T follicular helper cell (primary cell): Measurements from ENCODE around the gene LRRC10B.

ENCODE experiments used
- DNase-seq: peaks from one replicate; pipeline ENCODE4 v3.0.0-alpha.2; 2020; ENCODE audit warnings: low read depth

The LRRC10B gene

DNA sequence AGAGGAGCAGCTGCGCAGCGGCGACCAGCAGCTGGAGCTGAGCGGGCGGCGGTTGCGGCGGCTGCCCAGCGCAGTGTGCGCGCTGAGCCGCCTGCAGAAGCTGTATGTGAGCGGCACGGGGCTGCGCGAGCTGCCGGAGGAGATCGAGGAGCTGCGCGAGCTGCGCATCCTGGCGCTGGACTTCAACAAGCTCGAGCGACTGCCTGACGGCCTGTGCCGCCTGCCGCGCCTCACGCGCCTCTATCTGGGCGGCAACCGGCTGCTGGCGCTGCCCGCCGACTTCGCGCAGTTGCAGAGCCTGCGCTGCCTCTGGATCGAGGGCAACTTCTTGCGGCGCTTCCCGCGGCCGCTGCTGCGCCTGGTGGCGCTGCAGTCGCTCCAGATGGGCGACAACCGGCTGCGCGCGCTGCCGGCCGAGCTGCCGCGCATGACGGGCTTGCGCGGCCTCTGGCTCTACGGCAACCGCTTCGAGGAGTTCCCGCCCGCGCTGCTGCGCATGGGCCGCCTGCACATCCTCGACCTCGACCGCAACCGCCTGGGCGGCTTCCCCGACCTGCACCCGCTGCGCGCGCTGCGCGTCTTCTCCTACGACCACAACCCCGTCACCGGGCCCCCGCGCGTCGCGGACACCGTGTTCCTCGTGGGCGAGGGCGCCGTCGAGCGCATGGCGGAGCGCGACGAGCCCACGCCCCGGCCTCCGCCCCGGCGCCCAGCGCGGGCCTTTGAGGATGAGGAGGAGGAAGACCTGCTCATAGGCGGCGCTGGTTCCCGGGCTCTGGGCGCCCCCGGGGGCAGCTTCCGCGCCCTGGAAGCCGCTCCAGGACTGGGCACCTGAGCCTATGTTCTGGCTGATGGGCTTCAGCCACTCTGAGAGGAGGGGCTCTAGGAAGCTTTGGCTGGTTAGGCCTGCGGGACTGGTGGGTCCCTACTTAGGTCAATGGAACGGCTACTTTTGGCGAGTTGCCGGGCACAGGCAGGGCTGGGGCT, 787 bp downstream of the LRRC10B start:
- DNase-seq = peak; percentile 25

DNA sequence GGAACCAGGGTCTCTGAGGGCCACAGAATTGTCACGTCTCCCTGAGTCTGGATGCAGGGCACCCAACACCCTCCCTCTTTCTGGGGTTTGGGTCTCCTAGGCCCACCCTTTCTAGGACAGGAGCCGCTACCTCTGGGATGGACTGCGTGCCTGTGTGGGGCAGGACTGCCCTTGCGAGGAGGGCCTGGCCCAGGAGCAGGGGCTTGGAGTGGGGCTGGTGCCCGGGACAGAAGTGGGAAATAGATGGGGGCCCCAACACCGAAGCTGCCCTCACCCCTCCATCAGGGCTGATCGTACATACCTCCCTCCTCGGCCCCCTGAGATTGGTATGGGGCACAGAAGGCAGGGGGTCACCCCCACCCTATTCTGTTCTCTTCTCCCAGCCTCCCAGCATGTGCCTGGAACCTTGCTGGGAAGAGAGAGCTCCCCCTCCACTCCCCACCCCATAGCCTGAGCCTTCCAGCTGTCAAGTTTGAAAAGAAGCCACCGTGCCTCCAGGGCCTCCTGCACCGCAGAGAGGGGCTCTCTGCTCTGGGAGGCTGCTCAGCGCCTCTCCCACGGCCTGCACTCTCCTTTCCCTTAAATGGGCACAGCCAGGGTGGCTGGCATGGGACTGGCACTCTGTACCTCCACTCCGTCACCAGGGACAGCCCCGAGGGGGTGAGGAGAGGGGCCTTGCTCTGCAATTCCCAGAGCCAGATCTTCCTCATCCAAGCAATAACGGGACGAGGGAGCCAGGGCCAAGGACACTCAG, 1.8 kb downstream of the LRRC10B start:
- DNase-seq = no peak

DNA sequence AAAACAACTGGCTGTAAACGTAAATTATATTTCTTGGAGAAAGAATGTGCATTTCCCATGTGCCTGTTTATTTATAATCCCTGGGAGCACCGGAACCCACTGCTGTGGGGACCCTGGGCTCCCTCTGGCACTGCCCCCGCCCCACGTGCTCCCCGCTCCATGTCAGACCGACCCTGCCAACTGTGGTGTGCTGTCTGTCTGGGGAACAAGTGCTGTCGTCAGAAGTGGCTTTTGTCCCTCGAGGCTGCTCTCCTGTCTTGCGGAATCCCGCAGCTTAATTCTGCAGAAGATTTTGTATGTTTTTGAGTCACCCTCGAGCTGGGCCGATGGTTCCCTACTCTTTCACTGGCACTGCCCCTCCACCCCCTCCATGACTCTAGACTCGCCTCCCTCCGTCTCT, 2.4 kb downstream of the LRRC10B start:
- no peak for DNase-seq

DNA sequence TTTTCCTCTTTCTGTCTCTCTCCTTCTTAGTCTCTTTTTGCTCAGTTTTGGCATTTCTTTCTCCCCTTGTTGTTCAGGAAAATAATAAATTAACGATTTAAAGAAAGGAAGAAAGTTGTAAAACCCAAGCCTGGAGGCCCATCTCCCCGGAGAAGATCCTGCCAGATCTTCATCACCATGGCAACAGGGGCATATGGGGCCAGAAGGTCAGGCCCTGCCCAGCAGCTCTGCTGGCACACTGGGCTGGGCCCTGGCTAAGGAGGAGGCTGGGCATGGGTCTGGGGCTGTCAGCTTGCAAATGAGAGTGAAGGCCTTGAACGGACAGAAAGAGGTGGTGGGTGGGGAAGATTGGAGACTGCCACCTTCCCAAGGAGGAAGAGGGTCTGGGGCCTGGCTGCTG, 2.8 kb downstream of the LRRC10B start:
- DNase-seq = no peak

DNA sequence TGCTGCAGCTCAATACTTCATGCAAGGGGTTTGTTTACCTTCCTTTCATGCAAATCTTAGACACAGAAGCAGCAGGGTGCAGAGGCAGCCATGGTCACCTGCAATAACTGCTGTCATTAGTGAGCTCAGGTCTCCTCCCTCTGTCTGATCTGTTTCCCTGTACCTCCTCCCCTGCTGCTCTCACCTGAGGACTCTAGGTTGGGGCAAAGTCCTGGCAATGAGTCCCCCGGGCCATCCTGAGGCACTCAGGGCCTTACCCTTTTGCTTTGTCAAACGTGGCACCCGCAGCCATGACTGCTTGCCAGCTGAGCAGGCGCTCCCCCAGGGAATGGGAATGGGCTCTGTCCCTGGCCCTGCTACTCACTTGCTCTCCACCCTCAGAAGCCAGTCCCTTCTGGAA, 3.9 kb downstream of the LRRC10B start:
- no peak for DNase-seq

DNA sequence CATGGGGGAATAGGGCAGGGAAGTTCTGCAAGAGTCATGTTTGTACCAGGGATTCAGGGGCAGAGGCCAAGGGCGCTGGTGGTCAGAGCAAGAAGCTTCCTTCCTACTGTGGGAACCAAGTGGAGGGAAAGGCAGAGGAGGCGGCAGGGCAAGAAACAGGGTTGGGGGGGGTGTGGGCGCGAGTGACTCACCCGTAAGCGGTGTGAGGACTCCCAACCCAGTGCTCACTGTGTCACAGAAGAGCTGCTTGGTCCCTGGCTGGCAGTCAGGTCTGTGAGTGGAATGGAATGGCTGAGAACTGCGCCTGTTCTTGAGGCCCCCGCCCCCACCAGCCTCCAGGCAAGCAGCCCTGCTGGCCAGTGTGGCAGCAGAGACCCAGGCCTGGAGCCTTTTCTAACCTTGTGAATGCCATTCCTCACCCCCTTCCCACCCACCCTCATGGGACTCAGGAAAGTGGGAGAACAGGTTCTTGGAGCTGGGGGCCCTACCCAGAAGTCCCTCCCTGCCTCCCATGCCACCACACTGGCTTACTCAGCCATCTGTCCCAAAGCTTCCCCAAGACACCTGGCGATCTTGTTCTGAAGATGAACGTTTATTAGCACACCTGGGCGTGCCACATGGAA, 4.7 kb downstream of the LRRC10B start:
- DNase-seq = no peak

DNA sequence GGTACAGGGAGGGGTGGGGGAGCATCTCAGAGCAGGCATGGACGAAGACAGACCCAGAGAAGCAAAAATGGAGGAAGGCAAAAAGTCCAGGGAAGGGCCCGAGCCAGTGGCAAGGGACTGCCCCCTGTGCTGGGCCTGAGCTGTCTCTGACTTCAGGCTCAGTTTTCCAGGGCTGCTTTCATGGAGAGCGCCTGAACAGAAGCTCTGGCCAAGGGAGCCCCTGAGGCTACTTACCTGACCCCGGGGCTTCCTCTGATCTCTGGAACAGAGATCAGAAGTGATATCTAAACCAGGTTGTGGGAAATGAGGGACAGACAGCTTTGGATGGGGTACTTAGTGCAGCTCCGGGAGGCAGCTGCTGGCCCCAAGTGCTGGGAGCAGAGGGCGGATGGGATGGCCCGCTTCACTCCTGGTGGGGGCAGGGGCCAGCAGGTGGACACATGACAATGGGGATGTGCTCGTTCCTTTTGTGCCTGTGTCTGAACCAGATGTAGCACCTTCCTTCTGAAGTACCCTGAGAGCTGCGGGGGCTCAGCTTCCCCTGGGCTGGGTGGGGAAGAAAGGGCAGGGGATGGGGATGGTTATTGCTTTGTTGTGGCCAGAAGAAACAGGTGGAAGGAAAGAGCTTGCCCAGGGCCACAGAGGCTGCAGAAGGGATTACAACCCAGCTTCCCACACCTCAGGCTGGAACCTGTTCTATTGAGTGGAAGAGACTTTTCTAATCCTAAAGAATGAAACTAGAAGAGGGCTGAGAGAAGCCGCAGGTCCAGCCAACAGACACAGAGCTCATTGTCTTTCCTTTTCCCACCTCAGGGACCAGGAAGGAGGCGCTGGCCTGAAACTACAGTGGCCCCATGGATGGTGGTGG, 5.7 kb downstream of the LRRC10B start:
- no peak for DNase-seq

DNA sequence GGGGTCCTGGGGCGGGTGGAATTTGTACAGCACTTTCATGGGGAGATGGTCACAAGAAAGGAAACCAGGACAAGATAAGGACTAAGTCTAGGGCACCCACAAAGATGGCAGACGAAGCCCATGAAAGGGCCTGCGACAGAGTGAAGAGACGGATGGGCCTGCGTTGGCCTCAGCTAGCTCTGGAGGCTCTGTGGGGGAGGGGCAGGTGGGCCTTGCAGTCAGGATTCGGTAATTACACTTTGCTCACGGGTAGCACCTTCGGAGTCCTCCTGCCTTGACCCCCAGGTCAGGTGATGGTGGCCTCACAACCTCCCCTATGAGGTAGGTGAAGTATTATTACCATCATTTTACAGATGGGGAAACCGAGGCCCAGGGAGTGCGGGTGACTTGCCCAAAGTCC, 7.1 kb downstream of the LRRC10B start:
- DNase-seq = no peak

DNA sequence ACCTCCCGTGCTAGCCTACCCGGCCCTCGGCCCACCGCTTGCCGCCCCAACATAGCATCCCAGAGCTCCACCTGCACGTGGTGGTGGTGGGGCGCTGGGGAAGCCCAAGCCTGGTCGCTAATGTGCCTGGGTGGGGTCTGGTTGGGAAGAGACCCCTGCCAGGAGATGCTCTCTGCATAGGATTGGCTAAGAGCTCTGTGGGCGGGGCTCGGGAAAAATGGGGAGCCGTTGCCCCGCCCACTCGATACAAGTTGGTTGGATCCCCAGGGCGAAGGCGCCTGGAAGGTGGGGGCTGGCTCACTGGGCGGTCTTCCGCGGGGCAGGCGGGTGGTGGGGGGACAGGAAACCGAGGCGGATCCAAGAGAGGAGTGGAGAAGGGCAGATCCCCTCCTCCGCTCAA, 7.6 kb downstream of the LRRC10B start:
- no peak for DNase-seq

DNA sequence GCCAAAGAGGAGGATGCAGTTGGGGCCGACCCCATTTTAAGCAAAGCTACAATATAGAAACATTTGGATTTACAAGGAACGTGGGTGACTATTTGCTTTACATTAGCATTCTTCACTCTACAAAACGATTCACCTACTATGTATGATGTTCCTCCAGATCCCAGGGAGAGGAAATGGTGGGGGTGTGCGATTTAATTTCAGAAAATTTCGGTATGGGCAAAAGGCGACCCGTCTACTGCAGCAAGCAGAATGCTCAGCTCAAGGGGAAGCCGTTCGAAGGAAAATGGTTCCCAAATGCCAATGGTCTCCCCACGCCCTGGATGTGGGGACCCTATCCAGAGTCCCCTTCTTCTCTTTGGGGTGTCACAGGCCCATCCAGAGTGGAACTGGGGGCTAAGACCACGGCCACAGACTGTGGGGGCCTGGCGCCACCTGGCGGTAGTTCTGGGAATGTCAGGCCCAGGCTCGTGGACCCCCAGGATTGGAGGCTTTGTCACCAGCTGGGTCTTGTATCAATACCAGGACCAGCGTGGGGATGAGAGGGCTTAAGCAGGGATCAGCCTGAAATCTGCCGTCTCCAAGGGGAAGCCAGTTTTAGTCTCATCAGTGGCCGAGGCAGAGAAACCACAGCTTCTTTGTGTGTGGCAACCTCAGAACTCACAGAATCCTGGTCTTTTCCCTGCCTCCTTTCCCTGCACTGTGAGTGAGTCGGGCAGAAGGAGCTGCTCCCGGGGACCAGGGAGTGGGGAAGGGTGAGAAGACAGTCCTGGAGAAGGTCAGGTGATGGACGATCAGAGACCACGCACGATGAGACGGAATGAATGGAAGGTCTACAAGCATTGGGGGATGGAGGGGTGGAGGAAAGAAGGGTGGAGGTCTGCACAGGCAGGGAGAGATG, 8.4 kb downstream of the LRRC10B start:
- peak; percentile 26 for DNase-seq

DNA sequence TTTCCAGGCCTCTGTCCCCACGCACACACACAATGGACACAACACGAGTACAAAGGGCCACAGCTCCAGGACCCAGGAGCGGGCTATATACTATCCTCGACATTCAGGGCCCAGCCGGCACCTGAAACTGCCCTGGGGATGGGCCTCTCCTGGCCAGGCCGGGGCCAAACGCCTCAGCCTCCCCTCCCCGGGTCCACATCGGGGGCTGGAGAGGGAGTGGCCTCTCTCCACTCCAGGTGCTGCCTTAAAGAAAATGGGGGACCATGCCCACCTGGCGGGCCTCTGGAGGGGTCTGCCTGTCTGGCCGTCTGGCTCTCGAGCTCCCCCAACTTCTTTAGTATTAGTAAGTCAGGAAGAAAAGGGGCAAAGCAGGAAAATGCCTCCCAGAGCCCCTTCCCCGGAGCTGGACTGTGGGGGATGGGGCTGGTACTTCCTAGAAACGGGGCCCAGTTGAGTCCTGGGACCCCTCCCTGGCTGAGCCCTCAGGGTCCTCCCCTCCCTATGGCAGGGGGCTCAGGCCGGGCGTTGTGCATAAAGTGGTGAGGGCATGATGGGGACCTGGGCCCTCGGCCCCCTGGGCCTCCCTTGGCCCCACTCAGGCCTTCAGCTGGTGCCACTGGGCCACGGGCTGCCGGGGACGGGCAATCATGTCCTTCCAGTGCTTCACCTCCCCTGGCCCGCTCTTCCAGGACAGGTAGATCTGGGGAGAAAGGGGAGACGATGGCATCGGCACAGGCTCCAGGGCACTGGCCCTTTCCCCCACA, 9.7 kb downstream of the LRRC10B start:
- no peak for DNase-seq

DNA sequence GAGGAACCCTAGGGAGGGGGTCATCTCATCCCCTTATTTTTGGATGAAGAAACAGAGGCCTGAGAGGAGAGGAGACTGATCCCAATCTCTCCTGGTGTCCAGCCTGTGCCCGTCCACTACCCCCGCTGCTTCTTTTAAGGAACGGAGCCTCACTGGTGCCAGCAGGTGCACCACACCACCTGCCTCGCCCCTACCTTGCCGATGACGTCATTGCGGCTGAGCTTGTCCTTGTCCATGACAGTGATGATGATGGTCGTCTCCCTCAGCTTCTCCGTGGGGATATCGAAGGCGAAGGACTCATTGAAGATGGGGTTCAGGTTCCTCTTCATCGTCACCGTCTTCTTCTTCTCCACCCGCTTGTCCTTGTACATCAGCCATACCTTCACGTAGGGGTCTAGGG, 14.3 kb downstream of the LRRC10B start:
- no peak for DNase-seq

DNA sequence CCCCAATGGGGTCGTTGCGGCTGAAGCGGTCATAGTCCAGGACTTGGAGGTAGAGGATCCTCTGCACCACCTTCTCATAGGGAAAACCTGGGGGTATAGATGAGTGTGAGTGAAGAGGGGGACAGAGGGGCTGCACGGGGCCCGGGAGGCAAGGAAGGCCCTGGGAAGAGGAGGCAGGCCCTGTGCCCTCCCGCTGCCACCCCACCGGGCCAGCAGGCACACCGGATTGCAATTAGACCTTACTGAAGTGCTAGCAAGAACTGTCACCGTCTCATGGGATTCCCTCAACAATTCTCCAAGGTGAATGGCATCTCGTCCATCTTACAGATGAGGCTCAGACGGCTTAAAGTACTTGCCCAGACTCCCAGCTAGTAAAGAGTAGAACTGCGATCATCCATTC, 15.9 kb downstream of the LRRC10B start:
- no peak for DNase-seq

DNA sequence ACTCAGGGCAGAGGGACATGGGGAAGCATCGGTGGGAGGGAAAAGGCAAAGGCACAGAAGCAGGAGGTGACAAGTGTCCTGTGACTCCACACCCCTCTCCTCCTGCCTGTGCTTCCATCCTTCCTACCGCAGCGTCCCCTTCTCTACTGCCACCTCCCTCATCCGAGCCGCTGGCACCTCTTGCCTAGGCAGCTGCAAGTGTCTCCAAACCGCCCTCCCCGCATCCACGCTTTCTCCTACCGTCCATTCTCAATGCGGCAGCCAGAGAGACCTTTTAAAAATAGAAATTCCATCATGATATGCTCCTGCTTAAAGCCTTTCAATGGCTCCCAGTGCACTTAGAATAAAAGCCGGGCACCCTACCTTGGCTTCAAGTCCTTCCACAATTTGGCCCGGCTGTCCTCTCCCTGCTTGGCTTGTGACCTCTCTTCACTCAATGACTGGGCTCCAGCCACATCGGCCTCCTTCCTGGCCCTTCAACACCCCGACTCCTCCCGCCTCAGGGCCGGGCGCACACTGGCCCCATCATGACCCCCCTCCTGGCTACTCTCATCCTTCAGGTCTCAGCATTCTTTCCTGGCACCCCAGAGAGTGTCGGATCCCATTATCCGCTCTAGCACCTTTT, 16.5 kb downstream of the LRRC10B start:
- no peak for DNase-seq

DNA sequence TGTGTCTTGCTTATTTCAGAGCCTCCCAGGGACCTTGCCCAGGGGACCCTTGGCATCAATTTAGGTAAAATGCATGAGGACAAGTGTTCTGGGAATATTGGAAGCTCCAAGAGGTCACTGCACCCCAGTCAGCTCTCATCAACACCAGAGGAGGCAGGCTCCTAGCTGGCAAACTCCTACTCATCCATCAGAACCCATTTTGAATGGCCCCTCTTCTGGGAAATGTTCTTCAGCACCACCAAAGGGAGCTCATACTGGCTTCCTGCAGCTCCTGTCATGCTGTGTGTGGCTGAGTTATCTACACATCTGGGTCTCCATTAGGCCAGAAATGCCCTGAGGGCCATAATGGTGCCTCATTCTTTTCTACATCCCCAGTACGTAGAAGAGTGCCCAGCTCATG, 17.7 kb downstream of the LRRC10B start:
- DNase-seq = no peak

DNA sequence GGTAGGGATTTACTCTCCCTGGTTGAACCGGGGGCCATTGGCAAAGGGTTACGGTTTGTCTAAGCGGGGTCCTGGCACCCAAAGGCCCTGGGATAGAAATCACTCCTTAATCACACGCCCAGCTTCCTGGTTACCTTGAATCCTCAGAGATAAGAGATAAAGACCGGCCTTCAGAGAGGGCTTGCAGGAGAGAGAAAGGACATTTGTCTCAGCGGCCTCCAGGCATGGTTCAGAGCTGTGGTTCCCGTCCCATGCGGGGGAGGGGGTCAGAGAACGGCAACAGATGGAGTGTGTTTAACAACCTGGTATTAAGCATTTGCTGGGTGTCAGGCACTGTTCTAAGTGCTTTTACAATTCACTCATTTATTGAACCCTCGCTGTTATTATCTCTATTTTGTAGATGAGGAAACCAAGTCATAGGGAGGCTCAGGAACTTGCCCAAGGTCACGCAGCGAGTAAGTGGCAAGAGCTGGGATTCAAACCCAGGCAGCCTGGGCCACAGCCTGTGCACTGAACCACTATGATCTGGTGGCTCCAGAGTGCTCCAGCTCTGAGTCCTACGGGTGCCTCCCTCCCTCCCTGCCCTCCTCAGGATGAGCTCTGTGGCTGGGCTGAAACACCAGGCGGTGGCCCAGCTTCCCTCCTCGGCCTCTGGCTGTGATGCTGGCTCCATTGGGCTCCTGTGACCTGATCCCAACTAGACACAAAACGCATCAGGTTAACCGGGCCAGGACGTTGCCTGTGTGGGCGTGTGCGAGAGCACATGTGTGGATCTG, 18.6 kb downstream of the LRRC10B start:
- DNase-seq = no peak

DNA sequence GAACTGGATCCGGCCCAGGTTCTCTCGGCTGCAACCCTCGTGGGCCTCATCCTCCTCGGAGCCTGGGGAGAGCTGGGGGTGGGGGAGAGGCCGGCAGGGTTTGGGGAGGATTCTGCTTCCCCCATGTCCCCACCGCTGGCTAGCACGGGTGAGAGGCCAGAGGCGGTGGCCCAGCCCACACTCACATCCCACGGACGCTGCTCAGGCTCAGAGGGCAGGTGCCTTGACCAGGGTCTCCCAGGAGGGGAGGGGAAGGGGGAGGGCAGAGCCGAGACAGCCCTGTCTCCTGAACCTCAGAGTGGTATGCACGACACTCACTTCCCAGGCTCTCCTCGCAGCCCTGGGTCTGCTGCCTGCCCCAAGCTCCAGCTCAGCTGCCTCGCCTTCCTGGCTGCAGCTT, 19.6 kb downstream of the LRRC10B start:
- DNase-seq = no peak

DNA sequence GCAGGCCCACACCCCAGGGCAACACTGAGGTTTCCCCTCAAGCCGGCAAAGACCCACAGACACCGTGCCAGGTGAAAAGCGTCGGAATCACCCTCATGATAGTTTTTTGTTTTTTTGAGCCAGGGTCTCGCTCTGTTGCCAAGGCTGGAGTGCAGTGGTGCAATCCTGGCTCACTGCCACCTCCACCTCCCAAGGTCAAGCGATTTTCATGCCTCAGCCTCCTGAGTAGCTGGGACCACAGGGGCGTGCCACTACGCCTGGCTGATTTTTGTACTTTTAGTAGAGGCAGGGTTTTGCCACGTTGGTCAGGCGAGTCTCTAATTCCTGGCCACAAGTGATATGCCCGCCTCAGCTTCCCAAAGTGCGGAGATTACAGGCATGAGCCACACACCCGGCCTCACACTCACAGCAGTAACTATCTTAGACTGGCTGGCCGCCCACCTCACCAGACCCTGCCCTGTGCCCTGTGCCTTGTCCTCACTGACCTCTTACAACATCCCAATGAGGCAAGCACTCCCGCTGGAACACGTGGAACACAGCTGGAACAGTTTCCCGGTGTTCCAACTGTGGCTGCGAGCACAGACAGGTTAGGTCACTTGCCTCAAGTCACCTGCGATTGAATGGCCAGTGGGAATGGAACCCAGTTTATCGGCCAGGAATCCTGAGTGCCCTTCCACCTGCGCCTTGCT, 21.1 kb downstream of the LRRC10B start:
- no peak for DNase-seq
